Measurements from ENCODE around the gene KLHL30. TPM values are rescaled to one million over a fixed set of nuclear protein-coding genes. Genes with fewer than 3 reads are reported as not detected.

KLHL30 gene
- total and polyA plus RNA-seq, 11 donors = 5.1 to 43.7 (median 23.0) TPM

- intact Hi-C loops (cut with DNase I) = no loop called here
- no peaks in the 10 kb centered on the region for H3K27me3 ChIP-seq
- no peaks in the 10 kb centered on the region for H3K36me3 ChIP-seq
- 84 to 92% (median 90%) methylated on average over 22 of the region's 22 CpGs for WGBS, 4 donors
- ATAC-seq (no peak), DNase-seq (peak in 2 of 5 donors; percentile 18 to 20)
- H3K27ac ChIP-seq = no peak overlapping the region
- H3K9me3 ChIP-seq = no peaks in the 10 kb centered on the region
- peaks cover 0 to 9% (median 0%) of the 10 kb centered on the region in 12 donors for H3K4me1 ChIP-seq
- TF ChIP-seq, protein P1, sequence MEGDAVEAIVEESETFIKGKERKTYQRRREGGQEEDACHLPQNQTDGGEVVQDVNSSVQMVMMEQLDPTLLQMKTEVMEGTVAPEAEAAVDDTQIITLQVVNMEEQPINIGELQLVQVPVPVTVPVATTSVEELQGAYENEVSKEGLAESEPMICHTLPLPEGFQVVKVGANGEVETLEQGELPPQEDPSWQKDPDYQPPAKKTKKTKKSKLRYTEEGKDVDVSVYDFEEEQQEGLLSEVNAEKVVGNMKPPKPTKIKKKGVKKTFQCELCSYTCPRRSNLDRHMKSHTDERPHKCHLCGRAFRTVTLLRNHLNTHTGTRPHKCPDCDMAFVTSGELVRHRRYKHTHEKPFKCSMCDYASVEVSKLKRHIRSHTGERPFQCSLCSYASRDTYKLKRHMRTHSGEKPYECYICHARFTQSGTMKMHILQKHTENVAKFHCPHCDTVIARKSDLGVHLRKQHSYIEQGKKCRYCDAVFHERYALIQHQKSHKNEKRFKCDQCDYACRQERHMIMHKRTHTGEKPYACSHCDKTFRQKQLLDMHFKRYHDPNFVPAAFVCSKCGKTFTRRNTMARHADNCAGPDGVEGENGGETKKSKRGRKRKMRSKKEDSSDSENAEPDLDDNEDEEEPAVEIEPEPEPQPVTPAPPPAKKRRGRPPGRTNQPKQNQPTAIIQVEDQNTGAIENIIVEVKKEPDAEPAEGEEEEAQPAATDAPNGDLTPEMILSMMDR (IDR thresholded peaks at IDR 0.05) = no peak
- no peak for TF ChIP-seq POLR2A (IDR thresholded peaks at IDR 0.05)
- no peak overlapping the region for H3K4me3 ChIP-seq
Observed at GRCh38 chr2:238129166-238130010, 9.1 kb upstream of the KLHL30 start.

- Histone ChIP-seq H3K4me3 (no peak overlapping the region), H3K27me3 (no peaks in the 10 kb centered on the region), H3K36me3 (no peaks in the 10 kb centered on the region), H3K27ac (no peak overlapping the region), H3K4me1 (peaks cover 0 to 9% (median 0%) of the 10 kb centered on the region in 12 donors), H3K9me3 (no peaks in the 10 kb centered on the region)
- TF ChIP-seq, protein P1 (IDR thresholded peaks at IDR 0.05) = no peak
- no peak for TF ChIP-seq POLR2A (IDR thresholded peaks at IDR 0.05)
- ATAC-seq (no peak), DNase-seq (peak in 2 of 5 donors; percentile 17 to 44)
- WGBS, 4 donors = 84 to 93% (median 88%) methylated on average over 12 to 28 of the region's 28 CpGs
- intact Hi-C loops (cut with DNase I) = no loop called here
Observed at GRCh38 chr2:238130111-238130695, 8.3 kb upstream of the KLHL30 start.

GRCh38 chr2:238130696-238131628 is 7.5 kb upstream of the KLHL30 start:
- WGBS, 4 donors = 89 to 94% (median 91%) methylated on average over 31 to 68 of the region's 68 CpGs
- Histone ChIP-seq H3K4me3 (no peak overlapping the region), H3K9me3 (no peaks in the 10 kb centered on the region), H3K4me1 (peaks cover 0 to 9% (median 0%) of the 10 kb centered on the region in 12 donors), H3K36me3 (no peaks in the 10 kb centered on the region), H3K27ac (no peak overlapping the region), H3K27me3 (no peaks in the 10 kb centered on the region)
- DNase-seq = peak in 2 of 5 donors; percentile 18 to 62
- intact Hi-C loops (cut with DNase I) = no loop called here
- no peak for ATAC-seq
- TF ChIP-seq POLR2A (IDR thresholded peaks at IDR 0.05) = no peak
- TF ChIP-seq, protein P1 (IDR thresholded peaks at IDR 0.05) = no peak

Measured in heart left ventricle (tissue), 16 donors.